Esophagus squamous epithelium (tissue), 4 donors: Measurements from ENCODE around the gene SMIM15.
"Not testable (repeated sequence)": the region's sequence is repeated elsewhere in the genome, so short reads cannot be mapped to it uniquely, and the experiment has no call there.

Experiments used
- CTCF ChIP-seq, 6 experiments: fragments of 450-650 bp in 4 of 6; fragments of 200-600 bp in 2 of 6; sonication (generic) in 2 of 6; IDR thresholded peaks; one replicate each; pipeline ENCODE4 v1.5.1; 2016 to 2019; ENCODE audit warnings: antibody characterized with exemption in 6 of 6, mild to moderate bottlenecking in 4 of 6, moderate library complexity in 4 of 6
- POLR2A ChIP-seq, 4 donors: fragments of 450-650 bp; IDR thresholded peaks; one replicate each; pipeline ENCODE4 v1.6.1; 2017; ENCODE audit warnings: antibody characterized with exemption in 4 of 4, mild to moderate bottlenecking in 4 of 4, moderate library complexity in 3 of 4

GRCh38 chr5:61187826-61188225 lies 25.6 kb upstream of the SMIM15 start:
- not testable (repeated sequence) for TF ChIP-seq CTCF, POLR2A (IDR thresholded peaks at IDR 0.05)
